ENCODE data around the gene DCLK1.

GRCh38 chr13:35865341-35866240 is 265.6 kb downstream of the DCLK1 start:
- TF ChIP-seq CTCF (IDR thresholded peaks at IDR 0.05): no peak
- no peak for TF ChIP-seq POLR2A (IDR thresholded peaks at IDR 0.05)

Data from body of pancreas (tissue), 4 donors.